GM19099 (cell line): Measurements from ENCODE around the gene ANKS1B.

Source experiments
- POLR2A ChIP-seq: IDR thresholded peaks from 3 replicates; pipeline ENCODE4 v1.6.1; 2011; ENCODE audit warnings: low read depth; ENCODE audit not compliant: insufficient read length; ENCODE audit errors: extremely low read depth

The ANKS1B gene

GRCh38 chr12:98770230-98770629 is 1214.5 kb downstream of the ANKS1B start:
- TF ChIP-seq POLR2A = no peak

- TF ChIP-seq POLR2A = no peak
These were observed 1215.7 kb downstream of the ANKS1B start for GRCh38 chr12:98769068-98769467.

- TF ChIP-seq POLR2A = no peak
These were observed 1217.5 kb downstream of the ANKS1B start for GRCh38 chr12:98767248-98767647.

GRCh38 chr12:98763656-98764055 is 1221.1 kb downstream of the ANKS1B start:
- TF ChIP-seq POLR2A = no peak

GRCh38 chr12:98758331-98758730 is 1226.4 kb downstream of the ANKS1B start:
- no peak for TF ChIP-seq POLR2A

GRCh38 chr12:98757455-98757854 is 1227.3 kb downstream of the ANKS1B start:
- no peak for TF ChIP-seq POLR2A

- peak; percentile 63 for TF ChIP-seq POLR2A
These were observed 1230.6 kb downstream of the ANKS1B start for GRCh38 chr12:98754095-98754494.

GRCh38 chr12:98752726-98753125 is 1232.0 kb downstream of the ANKS1B start:
- no peak for TF ChIP-seq POLR2A

- no peak for TF ChIP-seq POLR2A
These were observed 1233.1 kb downstream of the ANKS1B start for GRCh38 chr12:98751580-98752115.

- no peak for TF ChIP-seq POLR2A
These were observed 1234.2 kb downstream of the ANKS1B start for GRCh38 chr12:98750511-98750910.

GRCh38 chr12:98748463-98748862 is 1236.3 kb downstream of the ANKS1B start:
- no peak for TF ChIP-seq POLR2A

GRCh38 chr12:98745578-98746391 is 1239.0 kb downstream of the ANKS1B start:
- TF ChIP-seq POLR2A = no peak

- TF ChIP-seq POLR2A = no peak
These were observed 1240.1 kb downstream of the ANKS1B start for GRCh38 chr12:98744680-98745079.

GRCh38 chr12:98743362-98743953 is 1241.3 kb downstream of the ANKS1B start:
- TF ChIP-seq POLR2A = no peak

GRCh38 chr12:98741556-98742265 is 1243.0 kb downstream of the ANKS1B start:
- TF ChIP-seq POLR2A = no peak
